ENCODE measurements around the gene LY6G6D.

DNA sequence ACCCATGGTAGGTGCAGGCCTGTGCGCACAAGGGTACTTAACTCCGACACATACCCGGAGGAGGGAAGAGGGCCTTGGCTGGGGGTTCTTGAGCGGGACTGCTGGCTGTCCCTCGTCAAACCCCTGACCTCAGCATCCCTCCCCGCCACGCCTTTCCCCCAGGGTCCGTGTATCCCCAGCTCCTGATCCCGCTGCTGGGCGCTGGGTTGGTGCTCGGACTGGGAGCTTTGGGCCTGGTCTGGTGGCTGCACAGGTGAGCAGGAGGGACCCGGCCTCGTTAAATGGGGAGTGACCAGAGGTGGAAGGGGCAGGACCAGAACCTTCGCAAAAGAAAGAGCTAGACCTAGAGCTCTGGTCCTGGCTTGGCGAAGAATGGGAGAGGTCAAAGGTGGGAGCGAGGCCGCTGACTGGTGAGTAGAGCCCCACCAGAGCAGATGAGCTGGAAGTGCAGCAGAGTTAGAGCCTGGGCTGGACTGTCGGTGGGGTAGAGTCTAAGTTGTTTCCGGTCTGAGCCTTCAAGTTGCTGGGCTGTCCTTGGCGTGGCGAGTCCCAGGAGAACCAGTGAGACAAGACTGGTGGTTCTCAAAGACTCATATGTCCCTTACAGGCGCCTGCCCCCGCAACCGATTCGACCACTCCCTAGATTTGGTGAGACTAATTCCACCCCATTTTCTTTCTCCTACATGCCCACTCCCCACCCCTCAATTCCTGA, 9.0 kb downstream of the LY6G6D start:
- no peak for TF ChIP-seq EZH2phosphoT487 (IDR thresholded peaks at IDR 0.05; ENCODE audit: low read depth)
- TF ChIP-seq, protein P1, sequence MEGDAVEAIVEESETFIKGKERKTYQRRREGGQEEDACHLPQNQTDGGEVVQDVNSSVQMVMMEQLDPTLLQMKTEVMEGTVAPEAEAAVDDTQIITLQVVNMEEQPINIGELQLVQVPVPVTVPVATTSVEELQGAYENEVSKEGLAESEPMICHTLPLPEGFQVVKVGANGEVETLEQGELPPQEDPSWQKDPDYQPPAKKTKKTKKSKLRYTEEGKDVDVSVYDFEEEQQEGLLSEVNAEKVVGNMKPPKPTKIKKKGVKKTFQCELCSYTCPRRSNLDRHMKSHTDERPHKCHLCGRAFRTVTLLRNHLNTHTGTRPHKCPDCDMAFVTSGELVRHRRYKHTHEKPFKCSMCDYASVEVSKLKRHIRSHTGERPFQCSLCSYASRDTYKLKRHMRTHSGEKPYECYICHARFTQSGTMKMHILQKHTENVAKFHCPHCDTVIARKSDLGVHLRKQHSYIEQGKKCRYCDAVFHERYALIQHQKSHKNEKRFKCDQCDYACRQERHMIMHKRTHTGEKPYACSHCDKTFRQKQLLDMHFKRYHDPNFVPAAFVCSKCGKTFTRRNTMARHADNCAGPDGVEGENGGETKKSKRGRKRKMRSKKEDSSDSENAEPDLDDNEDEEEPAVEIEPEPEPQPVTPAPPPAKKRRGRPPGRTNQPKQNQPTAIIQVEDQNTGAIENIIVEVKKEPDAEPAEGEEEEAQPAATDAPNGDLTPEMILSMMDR (IDR thresholded peaks at IDR 0.05; ENCODE audit: low read depth, low read length): no peak

Data from OCI-LY3 (cell line).